H1 (cell line): ENCODE results near the gene RSPH9. TPM values are rescaled to one million over a fixed set of nuclear protein-coding genes. Genes with fewer than 3 reads are reported as not detected.

Experiments
- CTCF ChIA-PET: fragments of 300-600 bp; sonication (Branson Sonifier 250); formaldehyde crosslinking; loops from one replicate; lab custom pipeline; 2021; ENCODE audit not compliant: partially characterized antibody; lab: Charles Lee
- POLR2A ChIA-PET: fragments of 300-600 bp; sonication (Branson Sonifier 250); formaldehyde crosslinking; loops from one replicate; lab custom pipeline; 2021; ENCODE audit warnings: inconsistent platforms; ENCODE audit not compliant: partially characterized antibody; lab: Charles Lee
- DNase-seq, 2 experiments: peaks; one replicate each; pipeline versions ENCODE4 v3.0.0 to v3.0.0-alpha.2; 2010 to 2022; ENCODE audit warnings: low spot score in 2 of 2, low read depth in 1 of 2, mixed read lengths in 1 of 2
- FAIRE-seq: peaks from 2 replicates; lab custom pipeline; 2011; peaks lifted over from hg19 to GRCh38; lab: Jason Lieb, UNC
- H2AFZ ChIP-seq: 2 replicates; pipeline ENCODE4 v1.8.1; 2012; ENCODE audit warnings: low read length, inconsistent platforms
- H2AK5ac ChIP-seq: 2 replicates; pipeline ENCODE4 v1.6.1; 2013; ENCODE audit warnings: low read depth, low read length
- H2BK120ac ChIP-seq: replicated peaks from 2 replicates; pipeline ENCODE3; 2013; ENCODE audit warnings: low read depth, low read length, inconsistent platforms
- H2BK12ac ChIP-seq: 2 replicates; pipeline ENCODE4 v1.6.1; 2013; ENCODE audit warnings: low read depth, low read length
- H2BK15ac ChIP-seq: 2 replicates; pipeline ENCODE4 v1.6.1; 2013; ENCODE audit warnings: low read length
- H2BK20ac ChIP-seq: 2 replicates; pipeline ENCODE4 v1.6.1; 2013; ENCODE audit warnings: low read length
- H2BK5ac ChIP-seq: 2 replicates; pipeline ENCODE4 v1.6.1; 2013; ENCODE audit warnings: low read depth, low read length
- H3K14ac ChIP-seq: 2 replicates; pipeline ENCODE4 v1.6.1; 2013; ENCODE audit warnings: inconsistent platforms; ENCODE audit not compliant: insufficient read length
- H3K18ac ChIP-seq: 2 replicates; pipeline ENCODE4 v1.6.1; 2013; ENCODE audit warnings: low read length; ENCODE audit errors: extremely low read depth
- H3K23ac ChIP-seq: 2 replicates; pipeline ENCODE4 v1.6.1; 2013; ENCODE audit warnings: inconsistent platforms; ENCODE audit not compliant: insufficient read length
- H3K23me2 ChIP-seq: 2 replicates; pipeline ENCODE4 v1.6.1; 2013; ENCODE audit warnings: low read depth, low read length
- H3K27ac ChIP-seq: 2 replicates; pipeline ENCODE4 v1.6.1; 2011; ENCODE audit warnings: low read depth, low read length, inconsistent platforms
- H3K27me3 ChIP-seq, 4 experiments: replicated peaks in 1 of 4; 1 replicate in 1 of 4; 2 replicates in 3 of 4; pipeline versions ENCODE4 v1.6.1 to v1.8.1; 2011 to 2013; ENCODE audit warnings: low read length in 3 of 4, mild to moderate bottlenecking in 3 of 4, inconsistent platforms in 2 of 4, mixed read lengths in 2 of 4, moderate library complexity in 1 of 4; ENCODE audit not compliant: control insufficient read depth in 3 of 4, insufficient read depth in 3 of 4; ENCODE audit errors: extremely low read depth in 1 of 4
- H3K36me3 ChIP-seq, 4 experiments: 2 replicates each; pipeline versions ENCODE4 v1.6.1 to v1.8.1; 2011 to 2013; ENCODE audit warnings: mild to moderate bottlenecking in 4 of 4, low read length in 3 of 4, moderate library complexity in 2 of 4, control low read depth in 1 of 4, inconsistent platforms in 1 of 4; ENCODE audit not compliant: insufficient read depth in 4 of 4, control insufficient read depth in 2 of 4
- H3K4ac ChIP-seq: replicated peaks from 2 replicates; pipeline ENCODE3; 2013; ENCODE audit warnings: low read length, low read depth, mixed read lengths, inconsistent platforms; ENCODE audit not compliant: insufficient read length
- H3K4me1 ChIP-seq, 4 experiments: replicated peaks in 1 of 4; 1 replicate in 1 of 4; 2 replicates in 3 of 4; pipeline versions ENCODE4 v1.6.1 to v1.8.1; 2011 to 2013; ENCODE audit warnings: low read length in 3 of 4, inconsistent platforms in 2 of 4, mixed read lengths in 1 of 4; ENCODE audit not compliant: insufficient read depth in 4 of 4, control insufficient read depth in 3 of 4
- H3K4me2 ChIP-seq, 2 experiments: 2 replicates each; pipeline versions ENCODE4 v1.6.1 to v1.8.1; 2011 to 2013; ENCODE audit warnings: low read depth in 2 of 2, low read length in 2 of 2, control low read depth in 1 of 2, inconsistent platforms in 1 of 2, mild to moderate bottlenecking in 1 of 2; ENCODE audit not compliant: insufficient read depth in 1 of 2
- H3K4me3 ChIP-seq, 4 experiments: fragments of 200-600, 300-600 bp in 1 of 4; sonication (generic), shearing (Covaris generic), sonication (Bioruptor Twin) in 1 of 4; 2 replicates each; pipeline versions ENCODE4 v1.5.1 to v1.8.1; 2011 to 2016; ENCODE audit warnings: low read length in 4 of 4, low read depth in 3 of 4, control low read depth in 2 of 4, inconsistent platforms in 2 of 4, mild to moderate bottlenecking in 2 of 4, mixed read lengths in 1 of 4, moderate library complexity in 1 of 4; ENCODE audit not compliant: insufficient read depth in 2 of 4; ENCODE audit errors: extremely low read depth in 1 of 4
- H3K56ac ChIP-seq: replicated peaks from 2 replicates; pipeline ENCODE3; 2013; ENCODE audit warnings: low read depth, mild to moderate bottlenecking, mixed read lengths, low read length, inconsistent platforms; ENCODE audit not compliant: insufficient read length
- H3K79me1 ChIP-seq: 2 replicates; pipeline ENCODE4 v1.6.1; 2013; ENCODE audit warnings: low read depth, low read length, control low read depth
- H3K79me2 ChIP-seq, 2 experiments: 2 replicates each; pipeline versions ENCODE4 v1.6.1 to v1.8.1; 2012 to 2013; ENCODE audit warnings: low read length in 2 of 2, mild to moderate bottlenecking in 2 of 2, inconsistent platforms in 1 of 2; ENCODE audit not compliant: insufficient read depth in 2 of 2, control insufficient read depth in 1 of 2
- H3K9ac ChIP-seq, 4 experiments: replicated peaks in 1 of 4; 1 replicate in 1 of 4; 2 replicates in 3 of 4; pipeline versions ENCODE4 v1.6.1 to v1.8.1; 2011 to 2013; ENCODE audit warnings: low read depth in 3 of 4, low read length in 3 of 4, control low read depth in 2 of 4, mild to moderate bottlenecking in 2 of 4, moderate library complexity in 2 of 4, inconsistent platforms in 1 of 4; ENCODE audit errors: extremely low read depth in 1 of 4
- H3K9me3 ChIP-seq, 2 experiments: 2 replicates each; pipeline versions ENCODE4 v1.6.1 to v1.8.1; 2012 to 2013; ENCODE audit warnings: mild to moderate bottlenecking in 2 of 2, moderate library complexity in 2 of 2, control low read depth in 1 of 2, inconsistent platforms in 1 of 2, low read depth in 1 of 2, low read length in 1 of 2, mixed read lengths in 1 of 2; ENCODE audit not compliant: insufficient read depth in 2 of 2
- H4K20me1 ChIP-seq, 2 experiments: replicated peaks in 1 of 2; 2 replicates each; pipeline versions ENCODE3 to v1.8.1; 2011 to 2013; ENCODE audit warnings: inconsistent platforms in 2 of 2, low read length in 2 of 2, mild to moderate bottlenecking in 1 of 2; ENCODE audit not compliant: insufficient read depth in 2 of 2, control insufficient read depth in 1 of 2
- H4K5ac ChIP-seq: 2 replicates; pipeline ENCODE4 v1.6.1; 2013; ENCODE audit warnings: low read length, low read depth, mixed read lengths, inconsistent platforms; ENCODE audit not compliant: insufficient read length
- H4K8ac ChIP-seq: 2 replicates; pipeline ENCODE4 v1.8.0; 2013; ENCODE audit warnings: mild to moderate bottlenecking, moderate library complexity, low read length, inconsistent platforms; ENCODE audit not compliant: insufficient read depth; ENCODE audit errors: extremely low read depth
- H4K91ac ChIP-seq: replicated peaks from 2 replicates; pipeline ENCODE3; 2013; ENCODE audit warnings: low read length, mixed read lengths, inconsistent platforms; ENCODE audit not compliant: insufficient read length
- CEBPB ChIP-seq: IDR thresholded peaks from 2 replicates; pipeline ENCODE4 v1.6.1; 2012; ENCODE audit warnings: low read depth, low read length
- FOSL1 ChIP-seq: IDR thresholded peaks from 2 replicates; pipeline ENCODE4 v1.6.1; 2011; ENCODE audit warnings: mild to moderate bottlenecking, low read depth, low read length, moderate library complexity; ENCODE audit not compliant: insufficient read depth
- KDM1A ChIP-seq: fragments of 200-600, 300-600 bp; sonication (generic); IDR thresholded peaks from 2 replicates; pipeline ENCODE4 v1.7.1; 2016; ENCODE audit warnings: mild to moderate bottlenecking, low read length, borderline replicate concordance
- NRF1 ChIP-seq: IDR thresholded peaks from 2 replicates; pipeline ENCODE4 v1.6.1; 2011; ENCODE audit warnings: mild to moderate bottlenecking, low read depth, low read length, improper control_type of control experiment
- RFX5 ChIP-seq: IDR thresholded peaks from 2 replicates; pipeline ENCODE4 v1.6.1; 2011; ENCODE audit warnings: low read depth, low read length, improper control_type of control experiment, borderline replicate concordance
- RXRA ChIP-seq: IDR thresholded peaks from 2 replicates; pipeline ENCODE4 v1.6.1; 2011; ENCODE audit warnings: low read depth, mild to moderate bottlenecking, low read length, moderate library complexity; ENCODE audit not compliant: insufficient read depth
- TAF1 ChIP-seq: IDR thresholded peaks from 2 replicates; pipeline ENCODE4 v1.6.1; 2011; ENCODE audit warnings: mild to moderate bottlenecking, low read depth, low read length
- TEAD4 ChIP-seq: IDR thresholded peaks from 2 replicates; pipeline ENCODE4 v1.6.1; 2012; ENCODE audit warnings: low read depth, low read length, inconsistent platforms, mixed read lengths
- WGBS, 2 experiments: shearing (Covaris generic) in 1 of 2; methylation state at CpG; one replicate each; pipeline versions ENCODE4 v1.1.6 to v1.1.7; 2013 to 2015; ENCODE audit warnings: low lambda C conversion rate in 2 of 2, mixed read lengths in 2 of 2, inconsistent platforms in 1 of 2, low coverage in 1 of 2, missing lambda C conversion rate in 1 of 2; ENCODE audit not compliant: insufficient replicate concordance in 2 of 2, insufficient coverage in 1 of 2, insufficient read length in 1 of 2; ENCODE audit errors: extremely low coverage in 1 of 2, missing lambda C conversion rate in 1 of 2; 5-methylcytosine and 5-hydroxymethylcytosine counted together
- polyA plus RNA-seq, 7 experiments: library from polyadenylated mRNA; depleted of rRNA in 3 of 7; stranded (reverse) in 5 of 7; unstranded in 2 of 7; fragments of >200 nt in 5 of 7; fragments of 200-250 nt in 2 of 7; gene quantifications; 1 replicate in 5 of 7; 2 replicates in 1 of 7; 4 replicates in 1 of 7; pipeline versions ENCODE4 v1.2.1 to v1.2.3, GENCODE V29; 2011 to 2013; ENCODE audit warnings: missing spikeins in 2 of 7, mixed read lengths in 2 of 7
- total RNA-seq: library from RNA; stranded (reverse); fragmentation: NEBNext Ultra II Directional; extraction: Animal tissue kit (Norgen Biotek cat#: 25700); gene quantifications from 2 replicates; pipeline ENCODE4 v1.2.1, GENCODE V29; 2021
- TF ChIP-seq, protein P1 (sequence below): IDR thresholded peaks from 2 replicates; pipeline ENCODE4 v1.6.1; 2012; ENCODE audit warnings: low read length, inconsistent platforms
- TF ChIP-seq, protein P2 (sequence below): IDR thresholded peaks from 2 replicates; pipeline ENCODE4 v1.6.1; 2012; ENCODE audit warnings: inconsistent platforms

RSPH9 gene
- total and polyA plus RNA-seq, 2 of the 8 experiments (the other 6 are each of a cell fraction or from before 2014, with no cell fraction given) = 0.15 to 0.23 TPM

DNA sequence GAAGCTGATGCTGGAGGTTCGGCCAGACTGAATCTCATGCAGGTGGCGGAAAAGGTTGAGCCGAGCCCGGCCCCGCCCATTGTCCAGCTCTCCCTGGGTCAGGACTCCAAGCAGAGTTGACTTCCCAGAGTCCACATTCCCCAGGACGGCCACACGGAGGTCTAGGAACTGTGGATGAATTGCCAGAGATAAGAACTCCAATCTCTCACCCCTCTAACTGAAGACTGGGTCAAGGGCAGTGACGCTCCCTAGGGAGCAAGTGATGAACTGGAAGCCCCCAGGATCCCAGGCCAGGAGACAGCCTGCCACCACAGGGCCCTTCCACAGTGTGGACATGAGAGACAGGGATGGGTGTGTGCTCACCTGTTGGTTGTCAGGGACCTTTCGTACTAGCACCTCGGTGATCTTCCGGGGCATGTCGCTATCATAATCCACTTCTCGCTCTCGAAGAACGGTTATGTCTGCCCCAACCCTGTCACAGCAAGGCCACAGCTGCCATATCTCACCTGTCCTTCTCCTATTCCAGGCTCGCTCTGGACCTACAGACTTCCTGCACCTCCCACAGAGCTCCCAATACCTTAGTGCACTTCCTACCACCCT lies 19.3 kb upstream of the RSPH9 start:
- no peak overlapping the region for H2BK20ac ChIP-seq
- no peak overlapping the region for H3K56ac ChIP-seq
- no peak overlapping the region for H2BK5ac ChIP-seq
- FAIRE-seq (no peak), DNase-seq (no peak)
- peaks cover 9% of the 10 kb centered on the region for H3K23me2 ChIP-seq
- no peak overlapping the region for H3K14ac ChIP-seq
- H2BK12ac ChIP-seq = no peak overlapping the region
- H4K8ac ChIP-seq = no peak overlapping the region
- H3K79me2 ChIP-seq = peaks cover 0 to 18% of the 10 kb centered on the region in 2 experiments; a peak in 2 of 4 replicates
- peaks cover 36 to 61% (median 52%) of the 10 kb centered on the region in 4 experiments for H3K36me3 ChIP-seq
- no peak overlapping the region for H3K4me2 ChIP-seq
- no peak for TF ChIP-seq CEBPB
- TF ChIP-seq FOSL1 = no peak
- TF ChIP-seq TEAD4 = no peak
- TF ChIP-seq KDM1A = no peak
- TF ChIP-seq, protein P1, sequence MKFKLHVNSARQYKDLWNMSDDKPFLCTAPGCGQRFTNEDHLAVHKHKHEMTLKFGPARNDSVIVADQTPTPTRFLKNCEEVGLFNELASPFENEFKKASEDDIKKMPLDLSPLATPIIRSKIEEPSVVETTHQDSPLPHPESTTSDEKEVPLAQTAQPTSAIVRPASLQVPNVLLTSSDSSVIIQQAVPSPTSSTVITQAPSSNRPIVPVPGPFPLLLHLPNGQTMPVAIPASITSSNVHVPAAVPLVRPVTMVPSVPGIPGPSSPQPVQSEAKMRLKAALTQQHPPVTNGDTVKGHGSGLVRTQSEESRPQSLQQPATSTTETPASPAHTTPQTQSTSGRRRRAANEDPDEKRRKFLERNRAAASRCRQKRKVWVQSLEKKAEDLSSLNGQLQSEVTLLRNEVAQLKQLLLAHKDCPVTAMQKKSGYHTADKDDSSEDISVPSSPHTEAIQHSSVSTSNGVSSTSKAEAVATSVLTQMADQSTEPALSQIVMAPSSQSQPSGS = no peak
- TF ChIP-seq, protein P2, sequence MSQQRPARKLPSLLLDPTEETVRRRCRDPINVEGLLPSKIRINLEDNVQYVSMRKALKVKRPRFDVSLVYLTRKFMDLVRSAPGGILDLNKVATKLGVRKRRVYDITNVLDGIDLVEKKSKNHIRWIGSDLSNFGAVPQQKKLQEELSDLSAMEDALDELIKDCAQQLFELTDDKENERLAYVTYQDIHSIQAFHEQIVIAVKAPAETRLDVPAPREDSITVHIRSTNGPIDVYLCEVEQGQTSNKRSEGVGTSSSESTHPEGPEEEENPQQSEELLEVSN = no peak
- TF ChIP-seq NRF1 = no peak
- TF ChIP-seq RFX5 = no peak
- TF ChIP-seq TAF1 = no peak
- TF ChIP-seq RXRA = no peak
- H4K20me1 ChIP-seq = peaks cover 6 to 14% of the 10 kb centered on the region in 2 experiments
- H4K5ac ChIP-seq = no peak overlapping the region
- no peak overlapping the region for H2AK5ac ChIP-seq
- POLR2A ChIA-PET = interaction anchor here (0.8 to 2.3 kb wide), 7 partner anchors 10 to 39 kb away, joined by 3 to 14 read pairs (median 4); no protein-coding TSS in a partner anchor
- peaks cover 8% of the 10 kb centered on the region for H3K79me1 ChIP-seq
- no peak overlapping the region for H2AFZ ChIP-seq
- no peak overlapping the region for H3K18ac ChIP-seq
- no peak overlapping the region for H3K4ac ChIP-seq
- no peak overlapping the region for H2BK15ac ChIP-seq
- H3K9ac ChIP-seq = no peak overlapping the region
- H3K4me1 ChIP-seq = peaks cover 0 to 4% (median 0%) of the 10 kb centered on the region in 4 experiments; a peak in 3 of 7 replicates
- WGBS, 2 experiments = 94% methylated on average over 16 of the region's 16 CpGs; no CpG with 5 or more reads in 1 of the 2 experiments
- no peaks in the 10 kb centered on the region for H3K9me3 ChIP-seq
- no peak overlapping the region for H3K23ac ChIP-seq
- no peak overlapping the region for H3K27ac ChIP-seq
- no peaks in the 10 kb centered on the region for H3K27me3 ChIP-seq
- CTCF ChIA-PET = interaction anchor here (4.0 kb wide), 1 partner anchor 17 kb away, joined by 23 read pairs; no protein-coding TSS in a partner anchor
- H3K4me3 ChIP-seq = no peak overlapping the region
- no peak overlapping the region for H2BK120ac ChIP-seq
- H4K91ac ChIP-seq = no peak overlapping the region
